AG04449 (cell line): Measurements from ENCODE around the gene CFAP20DC.
"Not testable (repeated sequence)": the region's sequence is repeated elsewhere in the genome, so short reads cannot be mapped to it uniquely, and the experiment has no call there.

Experiments used
- CTCF ChIA-PET: fragments of 350-600 bp; formaldehyde crosslinking; extraction: SDS; loops from one replicate; lab custom pipeline; 2021; ENCODE audit warnings: antibody characterized with exemption; lab: Yijun Ruan, JAX
- POLR2A ChIA-PET: fragments of 400-600, 350-600 bp; formaldehyde crosslinking; extraction: SDS; loops from one replicate; lab custom pipeline; 2020; ENCODE audit warnings: antibody characterized with exemption, inconsistent platforms; lab: Yijun Ruan, JAX
- DNase-seq: peaks from one replicate; pipeline ENCODE4 v3.0.0-alpha.2; 2010; ENCODE audit warnings: low read depth, low spot score
- H3K4me3 ChIP-seq: 2 replicates; pipeline ENCODE4 v1.5.1; 2011; ENCODE audit warnings: low read depth, mild to moderate bottlenecking, control low read depth, low read length
- CTCF ChIP-seq: IDR thresholded peaks from one replicate; pipeline ENCODE4 v1.5.1; 2011; ENCODE audit warnings: mild to moderate bottlenecking, moderate library complexity, low read length, control low read depth, inconsistent platforms; ENCODE audit not compliant: insufficient read depth; ENCODE audit errors: missing control alignments

Gene CFAP20DC

GRCh38 chr3:58899953-58900298 lies 149.9 kb downstream of the CFAP20DC start:
- POLR2A ChIA-PET: no interaction called here
- CTCF ChIA-PET: no interaction called here
- H3K4me3 ChIP-seq: no peak overlapping the region
- no peak for DNase-seq
- TF ChIP-seq CTCF: no peak

DNA sequence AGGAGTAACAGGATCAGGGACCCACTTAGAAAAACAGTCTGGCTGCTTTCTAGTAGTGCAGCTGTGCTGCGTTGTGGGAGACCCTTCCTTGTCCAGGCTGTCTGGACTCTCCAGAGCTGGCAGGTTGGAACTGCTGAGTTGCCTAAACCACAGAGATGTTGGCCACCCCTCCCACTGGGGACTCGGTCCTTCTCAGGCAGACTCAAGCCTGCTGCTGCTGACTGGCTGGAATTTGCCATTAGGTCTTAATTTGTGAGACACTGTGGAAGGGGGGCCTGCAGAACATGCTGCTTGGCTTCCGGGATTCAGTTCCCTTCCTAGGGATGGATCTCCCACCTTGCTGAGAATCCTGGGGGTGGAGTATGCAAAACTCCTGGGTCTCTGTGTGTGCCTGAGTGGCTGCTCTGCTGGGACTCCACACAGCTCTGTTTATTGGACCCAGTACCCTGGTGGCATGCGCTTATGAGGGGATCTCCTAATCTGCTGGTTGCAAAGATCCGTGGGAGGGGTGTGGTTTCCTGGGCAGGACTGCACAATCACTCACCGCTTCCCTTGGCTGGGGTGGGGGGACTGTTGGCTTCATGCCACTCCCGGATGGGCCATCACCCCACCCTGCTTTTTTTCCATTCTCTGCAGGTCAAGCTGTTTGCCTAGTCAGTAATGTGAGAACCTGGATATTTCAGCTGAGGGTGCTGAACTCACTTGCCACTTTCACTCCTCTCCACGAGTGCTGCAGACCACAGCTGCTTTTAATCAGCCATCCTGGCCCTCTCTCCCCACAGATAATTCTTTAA lies 150.5 kb downstream of the CFAP20DC start:
- ChIA-PET POLR2A (no interaction called here), CTCF (no interaction called here)
- TF ChIP-seq CTCF: no peak
- H3K4me3 ChIP-seq: no peak overlapping the region
- no peak for DNase-seq

DNA sequence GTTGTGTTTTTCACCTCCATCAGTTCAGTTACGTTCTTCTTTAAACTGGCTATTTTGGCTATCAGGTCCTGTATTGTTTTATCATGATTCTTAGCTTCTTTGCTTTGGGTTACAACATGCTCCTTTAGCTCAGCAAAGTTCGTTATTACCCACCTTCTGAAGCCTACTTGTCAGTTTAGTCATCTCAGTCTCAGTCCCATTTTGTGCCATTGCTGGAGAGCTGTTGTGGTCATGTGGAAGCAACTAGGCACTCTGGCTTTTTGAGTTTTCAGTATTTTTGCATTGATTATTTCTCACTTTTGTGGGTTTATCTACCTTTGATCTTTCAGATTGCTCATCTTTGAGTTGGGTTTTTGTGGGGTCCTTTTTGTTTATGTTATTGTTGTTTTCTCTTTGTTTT lies 151.3 kb downstream of the CFAP20DC start:
- POLR2A ChIA-PET: no interaction called here
- TF ChIP-seq CTCF: no peak

GRCh38 chr3:58897646-58898045 lies 152.2 kb downstream of the CFAP20DC start:
- ChIA-PET CTCF (no interaction called here), POLR2A (no interaction called here)
- TF ChIP-seq CTCF: no peak
- no peak for DNase-seq
- H3K4me3 ChIP-seq: no peak overlapping the region

More for the DNA sequence above, 151.3 kb downstream of the CFAP20DC start:
- no peak overlapping the region for H3K4me3 ChIP-seq
- no peak for DNase-seq
- CTCF ChIA-PET: no interaction called here

DNA sequence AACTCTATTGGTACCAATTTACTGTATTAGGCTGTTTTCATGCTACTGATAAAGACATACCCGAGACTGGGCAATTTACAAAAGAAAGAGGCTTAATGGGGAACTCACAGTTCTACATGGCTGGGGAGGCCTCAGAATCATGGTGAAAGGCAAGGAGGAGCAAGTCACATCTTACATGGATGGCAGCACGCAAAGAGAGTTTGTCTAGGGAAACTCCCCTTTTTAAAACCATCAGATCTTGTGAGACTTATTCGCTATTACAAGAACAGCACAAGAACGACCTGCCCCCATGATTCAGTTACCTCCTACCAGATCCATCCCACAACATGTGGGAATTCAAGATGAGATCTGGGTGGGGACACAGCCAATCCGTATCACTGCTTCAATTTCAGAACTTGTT lies 154.1 kb downstream of the CFAP20DC start:
- POLR2A ChIA-PET, H3K4me3 ChIP-seq, DNase-seq, CTCF ChIA-PET: not testable (repeated sequence)

DNA sequence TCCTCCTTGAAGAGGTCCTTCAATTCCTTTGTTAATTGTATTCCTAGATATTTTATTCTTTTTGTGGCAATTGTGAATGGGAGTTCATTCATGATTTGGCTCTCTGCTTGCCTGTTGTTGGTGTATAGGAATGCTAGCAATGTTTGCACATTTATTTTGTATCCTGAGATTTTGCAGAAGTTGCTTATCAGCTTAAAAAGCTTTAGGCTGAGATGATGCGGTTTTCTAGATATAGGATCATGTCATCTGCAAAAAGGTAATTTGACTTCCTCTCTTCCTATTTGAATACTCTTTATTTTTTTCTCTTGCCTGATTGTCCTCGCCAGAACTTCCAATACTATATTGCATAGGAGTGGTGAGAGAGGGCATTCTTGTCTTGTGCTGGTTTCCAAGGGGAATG lies 157.3 kb downstream of the CFAP20DC start:
- POLR2A ChIA-PET, DNase-seq, H3K4me3 ChIP-seq: not testable (repeated sequence)
- CTCF ChIA-PET: interaction anchor here (1.8 kb wide), 1 partner anchor 68 kb away, joined by 4 read pairs; no protein-coding TSS in a partner anchor

DNA sequence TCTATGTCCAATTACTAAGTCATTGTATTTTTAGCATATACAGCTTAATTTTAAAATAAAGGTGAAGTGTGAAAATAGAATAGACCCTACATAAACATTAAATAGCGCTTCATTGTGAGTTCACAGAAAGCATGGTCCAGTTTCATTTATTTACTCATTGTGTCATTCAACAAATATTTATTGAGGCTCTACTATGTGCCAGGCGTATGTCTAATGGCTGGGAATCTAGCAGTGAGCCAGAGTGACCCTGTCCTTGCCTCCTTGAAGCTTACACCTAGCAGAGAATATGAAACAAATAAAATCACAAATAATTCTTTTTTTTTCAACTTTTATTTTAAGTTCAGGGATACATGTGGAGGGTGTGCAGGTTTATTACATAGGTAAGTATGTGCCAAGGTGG lies 161.7 kb downstream of the CFAP20DC start:
- DNase-seq: no peak
- no peak for TF ChIP-seq CTCF
- H3K4me3 ChIP-seq: no peak overlapping the region
- CTCF ChIA-PET: no interaction called here
- POLR2A ChIA-PET: no interaction called here
